Activated CD4-positive, alpha-beta memory T cell treated with anti-CD3 and anti-CD28 coated beads for 36 hours (primary cell): ENCODE measurements around the gene DNAJB2. TPM values are rescaled to one million over a fixed set of nuclear protein-coding genes. Genes with fewer than 3 reads are reported as not detected.

Source experiments
- CTCF ChIA-PET: fragments of 350-600 bp; sonication (Branson Sonifier 250); formaldehyde crosslinking; loops from one replicate; lab custom pipeline; 2021; ENCODE audit warnings: antibody characterized with exemption, inconsistent platforms; lab: Charles Lee
- POLR2A ChIA-PET: fragments of 350-600 bp; sonication (Branson Sonifier 250); formaldehyde crosslinking; loops from one replicate; lab custom pipeline; 2021; ENCODE audit warnings: antibody characterized with exemption; lab: Charles Lee
- DNase-seq: peaks from one replicate; pipeline ENCODE4 v3.0.0-alpha.2; 2020
- H3K27ac Mint-ChIP-seq: one replicate; pipeline ENCODE4 v1.8.0; 2021; ENCODE audit warnings: mixed read lengths
- H3K27me3 Mint-ChIP-seq: one replicate; pipeline ENCODE4 v1.8.0; 2021; ENCODE audit warnings: mixed read lengths
- H3K36me3 Mint-ChIP-seq: one replicate; pipeline ENCODE4 v1.8.0; 2021; ENCODE audit warnings: mixed read lengths
- H3K4me1 Mint-ChIP-seq: one replicate; pipeline ENCODE4 v1.8.0; 2021; ENCODE audit warnings: low read depth, mixed read lengths
- H3K4me3 Mint-ChIP-seq: one replicate; pipeline ENCODE4 v1.8.0; 2021; ENCODE audit warnings: mild to moderate bottlenecking, mixed read lengths
- H3K9me3 Mint-ChIP-seq: one replicate; pipeline ENCODE4 v1.8.0; 2021; ENCODE audit warnings: mixed read lengths
- intact Hi-C: fragments of 100-400 bp; cut with micrococcal nuclease; formaldehyde crosslinking; loops from one replicate; pipeline ENCODE4 v1.15.1; 2023
- total RNA-seq, 2 experiments: library from RNA; stranded (reverse); gene quantifications; one replicate each; pipeline ENCODE4 v1.2.3, GENCODE V29; 2021

DNAJB2 gene
- total RNA-seq, 2 experiments from 2014 or later: 37.3 to 39.1 TPM

- DNase-seq: peak; percentile 4
- no peak overlapping the region for H3K4me3 Mint-ChIP-seq
- POLR2A ChIA-PET: no interaction called here
- peaks cover 11% of the 10 kb centered on the region for H3K4me1 Mint-ChIP-seq
- intact Hi-C loops: no loop called here
- no peaks in the 10 kb centered on the region for H3K36me3 Mint-ChIP-seq
- no peak overlapping the region for H3K27ac Mint-ChIP-seq
- no peaks in the 10 kb centered on the region for H3K9me3 Mint-ChIP-seq
- CTCF ChIA-PET: interaction anchor here (1.1 to 7.0 kb wide), 6 partner anchors 12 to 234 kb away, joined by 3 to 252 read pairs (median 6); partner anchors contain the start of genes ANKZF1, ATG9A, DNAJB2 and TUBA4A
- H3K27me3 Mint-ChIP-seq: no peaks in the 10 kb centered on the region
These were observed 12.8 kb downstream of the DNAJB2 start for GRCh38 chr2:219291910-219292490.

- CTCF ChIA-PET: interaction anchor here (0.9 to 10.8 kb wide), 7 partner anchors 13 to 235 kb away, joined by 3 to 252 read pairs (median 4); partner anchors contain the start of genes DNAJB2, GLB1L, NHEJ1 and TUBA4A
- POLR2A ChIA-PET: interaction anchor here (1.3 to 4.1 kb wide), 2 partner anchors 14 to 38 kb away, joined by 4 to 34 read pairs; partner anchors contain the start of gene DNAJB2
These were observed 13.4 kb downstream of the DNAJB2 start for GRCh38 chr2:219292616-219293015.

GRCh38 chr2:219293736-219294231 is 14.6 kb downstream of the DNAJB2 start:
- intact Hi-C loops: loop anchor here (2.0 kb wide), 1 partner anchor 117 kb away; the partner anchor contains the start of gene CNPPD1
- peak; percentile 8 for DNase-seq

More at GRCh38 chr2:219292616-219293015, 13.4 kb downstream of the DNAJB2 start:
- Mint-ChIP-seq H3K9me3 (no peaks in the 10 kb centered on the region), H3K27ac (no peak overlapping the region), H3K27me3 (no peaks in the 10 kb centered on the region), H3K4me1 (peaks cover 11% of the 10 kb centered on the region), H3K36me3 (no peaks in the 10 kb centered on the region), H3K4me3 (no peak overlapping the region)
- DNase-seq: peak; percentile 7
- intact Hi-C loops: no loop called here

GRCh38 chr2:219294356-219295351 is 15.5 kb downstream of the DNAJB2 start:
- H3K9me3 Mint-ChIP-seq: no peaks in the 10 kb centered on the region
- H3K27me3 Mint-ChIP-seq: peaks cover 7% of the 10 kb centered on the region
- H3K4me1 Mint-ChIP-seq: peaks cover 11% of the 10 kb centered on the region
- H3K27ac Mint-ChIP-seq: peak overlapping the region; percentile 21
- ChIA-PET CTCF (interaction anchor here (0.6 to 10.8 kb wide), 65 partner anchors 8 to 608 kb away, joined by 3 to 252 read pairs (median 5); partner anchors contain the start of genes ABCB6, ANKZF1, ATG9A and CNPPD1), POLR2A (interaction anchor here (0.8 to 4.1 kb wide), 14 partner anchors 10 to 135 kb away, joined by 3 to 34 read pairs (median 4); partner anchors contain the start of genes ABCB6, ANKZF1, ATG9A and CNPPD1)
- H3K36me3 Mint-ChIP-seq: no peaks in the 10 kb centered on the region
- DNase-seq: peak; percentile 92
- intact Hi-C loops: loop anchor here (1.0 to 5.0 kb wide), 4 partner anchors 15 to 237 kb away; partner anchors contain the start of genes CNPPD1 and DNAJB2
- peak overlapping the region; percentile 55 for H3K4me3 Mint-ChIP-seq

More at GRCh38 chr2:219293736-219294231, 14.6 kb downstream of the DNAJB2 start:
- no peak overlapping the region for H3K27ac Mint-ChIP-seq
- ChIA-PET POLR2A (interaction anchor here (1.3 to 4.1 kb wide), 4 partner anchors 9 to 64 kb away, joined by 4 to 34 read pairs (median 13); partner anchors contain the start of genes ANKZF1, ATG9A and DNAJB2), CTCF (interaction anchor here (0.7 to 10.8 kb wide), 9 partner anchors 14 to 335 kb away, joined by 3 to 252 read pairs (median 16); partner anchors contain the start of genes ABCB6, CDK5R2, DNAJB2 and GLB1L)
- peaks cover 11% of the 10 kb centered on the region for H3K4me1 Mint-ChIP-seq
- no peaks in the 10 kb centered on the region for H3K9me3 Mint-ChIP-seq
- no peaks in the 10 kb centered on the region for H3K36me3 Mint-ChIP-seq
- no peak overlapping the region for H3K4me3 Mint-ChIP-seq
- H3K27me3 Mint-ChIP-seq: peaks cover under 1% of the 10 kb centered on the region

GRCh38 chr2:219296142-219296541 is 17.0 kb downstream of the DNAJB2 start:
- DNase-seq: no peak
- Mint-ChIP-seq H3K4me3 (no peak overlapping the region), H3K9me3 (no peaks in the 10 kb centered on the region), H3K27me3 (peaks cover 9% of the 10 kb centered on the region), H3K36me3 (no peaks in the 10 kb centered on the region), H3K27ac (no peak overlapping the region), H3K4me1 (peaks cover 11% of the 10 kb centered on the region)
- ChIA-PET POLR2A (interaction anchor here (1.5 to 4.1 kb wide), 3 partner anchors 18 to 137 kb away, joined by 5 to 34 read pairs (median 11); partner anchors contain the start of genes DNAJB2, TUBA4A and TUBA4B), CTCF (interaction anchor here (0.7 to 10.8 kb wide), 16 partner anchors 10 to 201 kb away, joined by 3 to 252 read pairs (median 16); partner anchors contain the start of genes ABCB6, ANKZF1, ATG9A and CNPPD1)
- intact Hi-C loops: loop anchor here (5.0 kb wide), 1 partner anchor 239 kb away; no protein-coding TSS in a partner anchor

GRCh38 chr2:219296631-219297391 is 17.6 kb downstream of the DNAJB2 start:
- intact Hi-C loops: loop anchor here (5.0 kb wide), 1 partner anchor 240 kb away; no protein-coding TSS in a partner anchor
- H3K4me3 Mint-ChIP-seq: no peak overlapping the region
- ChIA-PET POLR2A (interaction anchor here (1.0 to 4.1 kb wide), 2 partner anchors 19 kb away, joined by 3 to 34 read pairs; partner anchors contain the start of gene DNAJB2), CTCF (interaction anchor here (0.8 to 10.8 kb wide), 9 partner anchors 17 to 238 kb away, joined by 3 to 252 read pairs (median 38); partner anchors contain the start of genes ANKZF1, ATG9A, DNAJB2 and NHEJ1)
- no peak for DNase-seq
- no peaks in the 10 kb centered on the region for H3K36me3 Mint-ChIP-seq
- H3K27ac Mint-ChIP-seq: no peak overlapping the region
- peaks cover 9% of the 10 kb centered on the region for H3K27me3 Mint-ChIP-seq
- H3K4me1 Mint-ChIP-seq: peaks cover 11% of the 10 kb centered on the region
- no peaks in the 10 kb centered on the region for H3K9me3 Mint-ChIP-seq

- Mint-ChIP-seq H3K27me3 (peaks cover 9% of the 10 kb centered on the region), H3K36me3 (no peaks in the 10 kb centered on the region), H3K4me1 (peaks cover 11% of the 10 kb centered on the region), H3K9me3 (no peaks in the 10 kb centered on the region), H3K4me3 (no peak overlapping the region), H3K27ac (peak overlapping the region; percentile 28)
- intact Hi-C loops: loop anchor here (1.0 to 5.0 kb wide), 3 partner anchors 69 to 241 kb away; partner anchors contain the start of genes ANKZF1, ATG9A and NHEJ1
- no peak for DNase-seq
- ChIA-PET POLR2A (interaction anchor here (1.0 kb wide), 1 partner anchor 20 kb away, joined by 3 read pairs; no protein-coding TSS in a partner anchor), CTCF (interaction anchor here (0.6 to 10.8 kb wide), 9 partner anchors 16 to 239 kb away, joined by 3 to 136 read pairs (median 5); partner anchors contain the start of genes ABCB6, DNAJB2 and NHEJ1)
These were observed 18.7 kb downstream of the DNAJB2 start for GRCh38 chr2:219297766-219298456.

GRCh38 chr2:219298759-219299371 is 19.7 kb downstream of the DNAJB2 start:
- ChIA-PET CTCF (interaction anchor here (0.7 to 10.8 kb wide), 19 partner anchors 10 to 323 kb away, joined by 3 to 136 read pairs (median 4); partner anchors contain the start of genes ABCB6, DNAJB2, NHEJ1 and PTPRN), POLR2A (interaction anchor here (1.2 kb wide), 1 partner anchor 19 kb away, joined by 4 read pairs; no protein-coding TSS in a partner anchor)
- Mint-ChIP-seq H3K27me3 (peaks cover 11% of the 10 kb centered on the region), H3K9me3 (no peaks in the 10 kb centered on the region), H3K36me3 (no peaks in the 10 kb centered on the region), H3K4me1 (peaks cover 11% of the 10 kb centered on the region), H3K4me3 (no peak overlapping the region), H3K27ac (no peak overlapping the region)
- intact Hi-C loops: loop anchor here (1.0 to 5.0 kb wide), 3 partner anchors 70 to 242 kb away; partner anchors contain the start of genes ANKZF1, ATG9A and NHEJ1
- DNase-seq: peak; percentile 93

- ChIA-PET POLR2A (interaction anchor here (1.2 kb wide), 1 partner anchor 20 kb away, joined by 4 read pairs; no protein-coding TSS in a partner anchor), CTCF (interaction anchor here (0.6 to 10.8 kb wide), 18 partner anchors 9 to 324 kb away, joined by 3 to 136 read pairs (median 4); partner anchors contain the start of genes ABCB6, DNAJB2, NHEJ1 and PTPRN)
- no peak overlapping the region for H3K4me3 Mint-ChIP-seq
- H3K27ac Mint-ChIP-seq: no peak overlapping the region
- H3K9me3 Mint-ChIP-seq: no peaks in the 10 kb centered on the region
- peaks cover 11% of the 10 kb centered on the region for H3K27me3 Mint-ChIP-seq
- DNase-seq: no peak
- peaks cover 9% of the 10 kb centered on the region for H3K4me1 Mint-ChIP-seq
- H3K36me3 Mint-ChIP-seq: no peaks in the 10 kb centered on the region
- intact Hi-C loops: loop anchor here (5.0 kb wide), 1 partner anchor 242 kb away; no protein-coding TSS in a partner anchor
These were observed 20.2 kb downstream of the DNAJB2 start for GRCh38 chr2:219299372-219299760.
